Endothelial cell (in vitro differentiated cells): ENCODE measurements around the gene DCTN2. TPM values are rescaled to one million over a fixed set of nuclear protein-coding genes. Genes with fewer than 3 reads are reported as not detected.
A peak's percentile ranks its signal among the peaks of the same experiment; 100 is the strongest.

Experiments
- DNase-seq: peaks from one replicate; pipeline ENCODE4 v3.0.0; 2021; ENCODE audit warnings: low spot score
- H3K27ac Mint-ChIP-seq: one replicate; pipeline ENCODE4 v1.8.0; 2021; ENCODE audit warnings: mixed read lengths, inconsistent platforms; ENCODE audit not compliant: unreplicated experiment
- H3K27me3 Mint-ChIP-seq: one replicate; pipeline ENCODE4 v1.8.0; 2021; ENCODE audit warnings: mild to moderate bottlenecking, moderate library complexity, mixed read lengths, inconsistent platforms; ENCODE audit not compliant: unreplicated experiment
- H3K36me3 Mint-ChIP-seq: one replicate; pipeline ENCODE4 v1.8.0; 2021; ENCODE audit warnings: mild to moderate bottlenecking, low read depth, mixed read lengths, inconsistent platforms; ENCODE audit not compliant: unreplicated experiment
- H3K4me1 Mint-ChIP-seq: one replicate; pipeline ENCODE4 v1.8.0; 2021; ENCODE audit warnings: mild to moderate bottlenecking, mixed read lengths, inconsistent platforms; ENCODE audit not compliant: unreplicated experiment
- H3K4me3 Mint-ChIP-seq: one replicate; pipeline ENCODE4 v1.8.0; 2021; ENCODE audit warnings: mild to moderate bottlenecking, mixed read lengths, inconsistent platforms; ENCODE audit not compliant: unreplicated experiment
- H3K9me3 Mint-ChIP-seq: one replicate; pipeline ENCODE4 v1.8.0; 2021; ENCODE audit warnings: mixed read lengths, inconsistent platforms; ENCODE audit not compliant: unreplicated experiment
- CTCF ChIP-seq: fragments of 200-600 bp; sonication (generic); IDR thresholded peaks from one replicate; pipeline ENCODE4 v1.5.0; 2021; ENCODE audit warnings: antibody characterized with exemption; ENCODE audit not compliant: unreplicated experiment
- total RNA-seq: library from RNA; stranded (reverse); fragmentation: NEBNext Ultra II Directional; extraction: Animal tissue kit (Norgen Biotek cat#: 25700); gene quantifications from one replicate; pipeline ENCODE4 v1.2.1, GENCODE V29; 2021; ENCODE audit not compliant: unreplicated experiment

The DCTN2 gene
- total RNA-seq, 1 donor from 2014 or later: 195 TPM

DNA sequence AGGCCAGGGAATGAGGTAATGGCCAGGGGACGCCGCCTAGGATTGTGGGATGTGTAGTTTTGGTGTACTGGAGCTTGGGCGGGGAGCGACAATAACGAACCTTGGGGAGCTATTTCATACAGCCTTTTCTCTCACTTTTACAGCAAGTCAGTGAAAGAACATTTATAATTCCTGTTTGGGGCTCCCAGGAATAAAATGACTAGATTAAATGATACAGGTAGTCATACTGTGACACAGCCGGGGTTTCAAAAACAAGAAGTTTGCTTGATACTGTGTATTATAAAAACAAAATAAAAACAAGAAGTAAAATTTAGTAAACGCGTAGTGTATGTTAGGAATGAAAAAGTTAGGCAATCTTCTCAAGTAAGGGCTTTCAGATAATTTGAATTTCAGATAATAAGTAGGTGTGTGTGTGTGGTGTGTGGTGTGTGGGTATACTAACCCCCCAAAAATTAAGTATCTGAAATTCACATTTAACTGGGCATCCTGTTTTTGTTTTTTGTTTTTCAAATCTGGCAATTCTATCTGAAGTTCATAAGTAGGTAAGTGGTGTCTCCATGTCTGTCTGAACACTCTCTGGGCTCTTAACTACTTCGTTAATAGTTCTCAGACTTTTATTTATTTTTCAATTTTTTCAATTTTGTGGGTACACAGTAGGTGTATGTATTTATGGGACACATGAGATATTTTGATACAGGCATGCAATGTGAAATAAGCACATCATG, 458 bp upstream of the DCTN2 start:
- Mint-ChIP-seq H3K4me3 (peak overlapping the region; percentile 100), H3K27me3 (peaks cover 13% of the 10 kb centered on the region), H3K27ac (peak overlapping the region; percentile 97), H3K4me1 (peaks cover 26% of the 10 kb centered on the region), H3K9me3 (no peaks in the 10 kb centered on the region), H3K36me3 (no peaks in the 10 kb centered on the region)
- DNase-seq: no peak
- no peak for TF ChIP-seq CTCF

DNA sequence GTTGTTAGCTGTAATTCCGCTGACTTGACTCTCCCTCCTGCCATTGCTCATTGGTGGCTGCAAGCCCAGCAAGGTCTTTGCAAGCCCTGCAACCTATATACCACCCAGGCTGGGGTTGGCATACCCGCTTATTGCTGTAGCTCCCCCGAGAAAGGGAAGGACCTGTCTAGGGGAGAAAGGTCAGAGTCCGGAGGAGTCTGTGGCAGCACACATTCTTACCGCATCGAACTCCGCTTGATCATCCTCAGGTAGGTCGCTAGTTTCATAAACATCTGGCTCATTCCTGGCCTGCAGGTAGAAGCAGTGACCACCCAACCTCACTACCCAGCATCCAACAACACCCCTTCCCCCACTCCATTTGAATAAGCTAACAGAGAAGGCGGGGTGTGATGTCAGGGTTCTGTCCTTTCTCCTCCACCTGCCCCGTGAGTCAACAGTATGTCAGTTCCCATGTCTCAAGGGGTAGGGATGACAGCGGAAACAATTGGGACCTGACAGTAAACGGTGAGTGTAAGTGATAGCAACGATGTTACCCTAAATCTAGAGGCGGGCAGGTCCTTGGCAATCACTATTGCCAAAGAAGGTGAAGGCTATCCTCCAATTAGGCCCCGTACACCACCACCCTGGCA, 1.1 kb downstream of the DCTN2 start:
- Mint-ChIP-seq H3K27me3 (peaks cover 10% of the 10 kb centered on the region), H3K27ac (peak overlapping the region; percentile 97), H3K36me3 (peaks cover 3% of the 10 kb centered on the region), H3K4me1 (peaks cover 26% of the 10 kb centered on the region), H3K4me3 (peak overlapping the region; percentile 100), H3K9me3 (no peaks in the 10 kb centered on the region)
- TF ChIP-seq CTCF: no peak
- no peak for DNase-seq

DNA sequence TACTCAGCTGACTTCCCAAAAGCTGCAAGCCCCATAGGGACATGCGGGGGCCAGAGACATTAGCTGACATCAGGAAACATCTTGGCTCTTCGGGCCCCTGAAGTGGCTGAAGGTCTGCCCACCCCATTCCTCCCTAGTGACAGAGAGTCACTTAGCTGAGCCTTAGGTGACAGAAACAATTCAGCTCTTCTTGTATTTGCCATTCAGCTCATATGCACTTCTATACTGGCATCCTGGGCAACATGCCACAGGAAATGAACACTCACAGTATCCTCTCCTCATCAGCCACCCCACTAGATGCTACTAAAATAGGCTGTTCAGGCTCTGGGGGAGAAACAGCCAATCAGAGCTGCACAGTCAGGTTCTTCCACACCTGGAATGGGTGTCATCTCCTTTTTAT, 3.4 kb downstream of the DCTN2 start:
- Mint-ChIP-seq H3K27ac (peak overlapping the region; percentile 9), H3K4me3 (no peak overlapping the region), H3K36me3 (peaks cover 11% of the 10 kb centered on the region), H3K4me1 (peaks cover 23% of the 10 kb centered on the region), H3K27me3 (peaks cover 3% of the 10 kb centered on the region), H3K9me3 (no peaks in the 10 kb centered on the region)
- DNase-seq: no peak
- TF ChIP-seq CTCF: no peak

GRCh38 chr12:57541717-57542116, 5.3 kb downstream of the DCTN2 start:
- Mint-ChIP-seq H3K4me3 (no peak overlapping the region), H3K27me3 (peaks cover 3% of the 10 kb centered on the region), H3K4me1 (peaks cover 28% of the 10 kb centered on the region), H3K36me3 (peaks cover 26% of the 10 kb centered on the region), H3K9me3 (no peaks in the 10 kb centered on the region), H3K27ac (no peak overlapping the region)
- no peak for TF ChIP-seq CTCF
- no peak for DNase-seq

DNA sequence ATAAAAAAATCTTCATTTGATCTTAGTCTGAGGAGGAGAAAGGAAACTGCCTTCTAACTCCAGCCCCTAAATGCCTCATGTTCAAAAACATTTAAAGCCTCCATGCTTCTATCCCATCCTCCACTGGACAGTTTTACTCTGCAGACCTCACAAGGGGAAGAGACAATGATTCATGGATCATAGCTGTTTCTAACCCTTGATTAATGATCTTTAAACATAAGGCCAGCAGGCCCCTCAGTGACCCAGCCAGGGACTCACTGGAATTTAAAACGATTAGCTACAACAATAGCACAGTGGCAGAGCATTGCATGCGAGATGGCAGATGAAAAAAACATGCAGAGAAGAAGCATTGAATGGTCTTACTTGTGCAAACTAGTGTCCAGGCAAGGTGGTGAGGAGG, 6.0 kb downstream of the DCTN2 start:
- no peak for DNase-seq
- no peaks in the 10 kb centered on the region for H3K9me3 Mint-ChIP-seq
- peaks cover 22% of the 10 kb centered on the region for H3K4me1 Mint-ChIP-seq
- no peak for TF ChIP-seq CTCF
- H3K27me3 Mint-ChIP-seq: peaks cover 2% of the 10 kb centered on the region
- H3K4me3 Mint-ChIP-seq: no peak overlapping the region
- H3K36me3 Mint-ChIP-seq: peaks cover 26% of the 10 kb centered on the region
- H3K27ac Mint-ChIP-seq: no peak overlapping the region
